OCI-LY7 (cell line): ENCODE measurements around the gene ZNF598.

Experiments used
- CTCF ChIP-seq: fragments of 200-600 bp; sonication (generic); conservative IDR thresholded peaks from 2 replicates; pipeline ENCODE4 v1.5.1; 2014; ENCODE audit warnings: mild to moderate bottlenecking, antibody characterized with exemption, low read length, moderate library complexity, mixed read lengths
- EZH2phosphoT487 ChIP-seq: fragments of 200-600 bp; sonication (generic); IDR thresholded peaks from 2 replicates; pipeline ENCODE4 v1.6.1; 2018; ENCODE audit warnings: low read depth, borderline replicate concordance, mild to moderate bottlenecking, mixed run types, antibody characterized with exemption, low read length, moderate library complexity, mixed read lengths

DNA sequence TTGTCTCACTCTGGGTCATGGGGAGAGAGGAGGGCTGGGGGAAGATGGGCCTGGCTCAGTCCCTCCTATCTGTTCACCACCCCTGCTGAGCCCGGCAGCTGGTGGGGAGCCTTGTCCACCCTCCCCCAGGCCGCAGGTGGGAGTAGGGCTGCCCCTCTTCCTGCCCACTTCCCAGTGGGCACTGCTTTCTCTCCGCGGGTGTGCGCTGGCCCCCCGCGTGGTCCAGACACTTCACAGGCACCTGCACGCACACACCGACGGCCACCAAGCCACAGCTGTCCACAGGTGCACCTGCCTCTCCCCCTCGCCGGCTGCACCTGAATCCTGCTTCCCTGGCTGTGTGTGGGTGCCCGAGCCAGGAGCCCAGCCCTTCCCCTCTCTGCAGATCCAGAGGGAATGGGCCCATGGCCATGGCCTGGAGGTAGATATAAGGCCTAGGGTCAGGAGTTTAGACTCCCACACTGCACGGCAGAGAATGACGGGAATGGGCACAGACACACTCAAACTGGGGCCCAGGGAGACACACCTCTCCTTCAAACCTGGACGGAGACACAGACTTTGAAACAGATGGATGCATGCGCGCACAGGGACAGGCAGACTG is 19.1 kb upstream of the ZNF598 start:
- TF ChIP-seq CTCF: no peak
- no peak for TF ChIP-seq EZH2phosphoT487
